GOT3 (cell line): ENCODE measurements around the gene RHOBTB1.
"Not testable (repeated sequence)": the region's sequence is repeated elsewhere in the genome, so short reads cannot be mapped to it uniquely, and the experiment has no call there.

Experiments
- DNase-seq: peaks from one replicate; lab custom pipeline; 2025; ENCODE audit warnings: mixed read lengths; lab: John Stamatoyannopoulos, UW

RHOBTB1 gene

GRCh38 chr10:60868946-60869345, 75.0 kb downstream of the RHOBTB1 start:
- no peak for DNase-seq

GRCh38 chr10:60865198-60865783, 78.7 kb downstream of the RHOBTB1 start:
- no peak for DNase-seq

GRCh38 chr10:60863796-60864195, 80.2 kb downstream of the RHOBTB1 start:
- no peak for DNase-seq

GRCh38 chr10:60862517-60862916, 81.5 kb downstream of the RHOBTB1 start:
- DNase-seq, result no peak

DNA sequence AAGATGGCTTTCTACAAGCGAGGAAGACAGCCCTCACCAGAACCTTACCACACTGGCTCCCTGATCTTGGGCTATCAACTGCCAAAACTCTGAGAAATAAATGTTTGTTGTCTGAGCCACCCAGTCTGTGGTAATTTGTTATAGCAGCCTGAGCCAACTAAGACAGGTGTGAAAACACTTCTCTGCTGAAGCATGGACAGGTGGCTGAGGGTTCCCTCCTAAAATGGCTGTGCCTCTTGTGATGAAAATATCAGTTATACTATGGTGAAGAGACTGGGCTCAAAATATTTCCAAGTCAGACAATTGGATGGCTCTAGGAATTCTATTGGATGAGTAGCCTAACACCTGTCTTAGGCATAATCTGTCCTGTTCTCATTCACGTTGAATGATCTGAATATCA, 87.6 kb downstream of the RHOBTB1 start:
- no peak for DNase-seq

DNA sequence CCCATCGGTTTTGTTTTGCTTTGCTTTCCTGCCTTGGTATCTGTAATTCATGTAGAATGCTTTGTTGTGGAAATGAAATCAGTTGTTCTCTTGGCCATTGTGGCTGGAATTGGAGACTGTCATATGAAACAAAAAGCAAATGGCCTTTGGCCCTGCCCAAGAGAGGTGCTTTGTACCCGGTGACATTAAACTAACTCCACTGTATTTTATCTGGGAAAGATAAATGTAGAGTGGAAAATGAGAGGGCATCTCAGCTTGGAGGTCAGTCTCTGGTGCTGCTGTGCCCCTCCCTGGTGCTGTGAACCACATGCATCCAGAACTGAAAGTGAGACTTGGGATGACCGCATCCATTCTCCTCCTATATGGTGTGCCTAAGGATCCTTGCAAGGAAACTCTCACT, 90.3 kb downstream of the RHOBTB1 start:
- DNase-seq, result no peak

- no peak for DNase-seq
Observed at GRCh38 chr10:60853107-60853506, 90.9 kb downstream of the RHOBTB1 start.

GRCh38 chr10:60849740-60850139, 94.2 kb downstream of the RHOBTB1 start:
- no peak for DNase-seq

DNA sequence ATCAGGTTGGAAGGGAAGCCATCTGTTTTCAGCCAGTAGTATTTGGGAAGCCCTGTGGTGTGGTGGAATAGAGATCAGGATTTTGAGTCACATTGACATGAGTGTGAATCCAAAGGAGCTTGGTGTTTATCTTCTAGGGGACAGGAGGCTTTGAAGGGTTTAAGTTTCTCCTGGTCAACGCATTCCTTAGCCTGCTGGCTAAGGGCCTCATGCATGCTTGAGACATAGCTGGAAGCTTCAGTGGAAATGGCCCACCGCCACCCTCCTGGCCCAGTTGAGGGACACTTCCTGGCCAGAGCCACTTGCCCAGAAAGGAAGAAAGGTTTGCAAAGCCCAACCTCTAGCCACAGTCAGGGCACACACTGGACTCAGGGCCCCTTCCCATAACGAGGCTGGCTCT, 94.8 kb downstream of the RHOBTB1 start:
- DNase-seq, result no peak

DNA sequence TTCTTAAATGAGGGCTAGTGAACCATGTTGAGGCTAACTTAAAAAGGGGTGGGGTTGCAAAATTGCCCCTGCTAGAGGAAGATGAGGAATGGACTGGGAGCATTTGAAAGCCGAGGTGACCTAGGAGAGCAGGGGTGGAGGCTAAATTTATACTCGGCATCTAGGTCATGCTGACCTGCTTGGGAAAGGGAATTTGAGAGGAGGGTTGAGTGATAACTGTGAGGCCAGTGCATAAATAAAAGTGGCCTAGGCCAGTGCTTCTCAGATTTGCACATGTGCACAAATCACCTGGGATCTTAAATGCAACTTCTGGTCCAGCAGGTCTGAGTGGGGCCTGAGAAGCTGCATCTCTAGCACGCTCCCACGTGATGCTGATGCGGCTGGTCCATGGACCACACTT, 95.3 kb downstream of the RHOBTB1 start:
- DNase-seq, result no peak

DNA sequence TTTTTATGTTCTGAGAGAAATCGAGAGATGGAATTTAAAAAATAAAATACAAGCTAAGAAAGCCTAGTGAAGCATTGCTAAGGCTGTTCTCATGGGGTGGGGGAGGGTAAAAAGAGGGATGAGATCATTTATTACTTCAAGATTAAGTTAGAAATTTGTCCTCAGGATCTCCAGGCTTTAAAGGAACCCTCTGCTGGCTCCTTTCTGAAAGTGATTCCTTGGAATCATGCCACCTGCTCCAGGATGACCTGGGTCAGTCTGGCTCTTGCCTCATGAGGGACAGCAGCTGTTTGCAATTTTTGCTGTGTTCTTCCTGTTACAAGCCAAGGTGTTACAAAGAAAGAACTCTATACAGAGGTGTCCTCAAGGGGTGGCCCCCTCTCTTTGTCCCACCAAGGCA, 95.9 kb downstream of the RHOBTB1 start:
- peak; percentile 3 for DNase-seq

GRCh38 chr10:60846173-60846572, 97.8 kb downstream of the RHOBTB1 start:
- DNase-seq, result no peak

DNA sequence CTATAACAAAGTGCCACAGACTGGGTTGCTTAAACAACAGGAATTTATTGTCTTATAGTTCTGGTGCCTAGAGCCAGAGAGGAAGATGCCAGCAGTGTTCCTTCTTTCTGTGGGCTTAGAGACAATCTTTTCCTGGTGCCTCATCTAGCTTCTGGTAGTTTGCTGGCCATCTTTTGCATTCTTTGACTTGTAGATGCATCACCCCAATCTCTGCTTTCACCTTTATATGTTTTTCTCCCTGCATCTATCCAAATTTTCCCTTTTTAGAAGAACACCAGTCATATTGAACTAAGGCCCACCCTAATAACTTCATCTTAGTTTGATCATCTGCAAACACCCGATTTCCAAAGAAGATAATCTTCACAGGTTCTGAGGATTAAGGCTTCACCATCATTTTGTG, 98.9 kb downstream of the RHOBTB1 start:
- no peak for DNase-seq

DNA sequence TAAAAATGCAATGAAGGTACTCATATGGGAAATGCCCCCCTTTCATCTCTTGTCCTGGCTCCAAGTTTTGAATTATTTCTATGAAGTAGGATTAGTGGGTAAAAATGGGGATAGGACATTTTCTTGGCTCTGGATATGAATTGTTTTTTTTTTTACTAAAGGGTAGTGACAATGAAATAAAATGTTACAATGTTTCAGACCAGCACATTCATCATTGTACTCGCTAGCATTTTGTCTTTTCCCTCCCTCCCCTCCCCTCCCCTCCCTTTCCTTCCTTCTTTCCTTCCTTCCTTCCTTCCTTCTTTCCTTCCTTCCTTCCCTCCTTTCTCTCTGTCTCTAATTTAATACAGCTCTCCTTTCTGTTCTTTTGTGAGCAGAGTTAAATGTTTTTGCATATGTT, 101.3 kb downstream of the RHOBTB1 start:
- DNase-seq, result no peak

- not testable (repeated sequence) for DNase-seq
Observed at GRCh38 chr10:60841227-60841626, 102.8 kb downstream of the RHOBTB1 start.

GRCh38 chr10:60835049-60835448, 108.9 kb downstream of the RHOBTB1 start:
- DNase-seq, result no peak

DNA sequence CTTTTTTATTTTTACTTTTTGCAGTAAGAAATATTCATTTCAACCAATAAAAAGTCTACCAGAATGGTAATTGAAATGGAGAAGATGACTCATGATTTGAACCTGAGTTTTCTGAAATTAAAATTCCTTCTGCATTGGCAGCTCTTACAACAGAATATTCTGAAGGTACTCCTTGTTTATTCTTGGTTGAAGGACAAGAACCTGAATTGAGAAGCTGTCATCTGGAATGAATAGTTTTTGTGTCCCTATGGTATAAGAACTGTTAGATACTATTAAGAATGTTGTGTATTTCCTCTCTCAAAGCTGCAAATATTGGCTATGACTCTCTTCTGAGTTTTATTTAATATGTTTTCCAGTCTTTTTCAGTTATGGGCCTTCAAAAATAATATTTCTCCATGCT, 109.6 kb downstream of the RHOBTB1 start:
- no peak for DNase-seq

- not testable (repeated sequence) for DNase-seq
Observed at GRCh38 chr10:60832136-60832535, 111.8 kb downstream of the RHOBTB1 start.

DNA sequence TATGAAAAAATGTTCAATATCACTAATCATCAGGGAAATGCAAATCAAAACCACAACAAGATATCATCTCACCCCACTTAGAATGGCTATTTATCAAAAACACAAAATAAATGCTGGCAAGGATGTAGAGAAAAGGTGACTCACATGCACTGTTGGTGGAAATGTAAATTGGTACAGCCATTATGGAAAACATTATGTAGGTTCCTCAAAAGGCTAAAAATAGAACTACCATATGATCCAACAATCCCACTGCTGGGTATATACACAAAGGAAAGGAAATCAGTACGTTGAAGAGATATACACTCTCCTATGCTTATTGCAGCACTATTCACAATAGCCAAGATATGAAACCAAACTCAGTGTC, 115.5 kb downstream of the RHOBTB1 start:
- DNase-seq, result no peak

DNA sequence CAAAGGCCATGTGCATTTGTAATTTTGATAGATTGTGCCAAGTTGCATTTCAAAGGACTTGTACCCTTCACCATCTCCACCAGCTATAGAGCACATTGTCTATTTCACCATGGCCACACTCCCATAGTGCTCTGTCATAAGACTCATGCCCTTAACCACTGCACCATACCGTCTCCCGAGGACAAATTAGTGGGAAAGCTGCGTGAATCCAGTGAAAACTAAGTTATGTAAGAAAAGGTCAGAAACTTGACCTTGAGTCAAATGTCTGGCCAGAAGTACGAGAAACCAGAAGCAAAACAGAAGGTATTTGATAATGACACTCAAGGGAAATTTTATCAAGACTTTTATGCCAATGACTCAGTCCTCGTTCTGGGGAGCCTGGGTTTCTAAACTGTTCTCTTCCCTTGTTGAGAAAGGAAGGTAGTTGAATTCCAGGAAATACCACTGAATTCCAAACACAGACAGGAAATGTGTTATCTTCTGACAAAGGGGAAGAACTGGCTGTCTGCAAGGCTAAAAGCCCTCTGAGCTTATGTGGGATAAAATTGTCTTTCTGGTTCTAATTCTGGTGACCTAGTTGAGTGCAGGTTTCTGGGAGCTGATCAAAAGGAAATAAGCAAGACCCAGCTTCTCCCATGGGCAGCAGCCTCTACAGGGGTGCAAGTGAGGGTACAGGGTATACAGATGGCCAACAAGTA, 116.0 kb downstream of the RHOBTB1 start:
- no peak for DNase-seq

- DNase-seq, result no peak
Observed at GRCh38 chr10:60825520-60825919, 118.5 kb downstream of the RHOBTB1 start.

DNA sequence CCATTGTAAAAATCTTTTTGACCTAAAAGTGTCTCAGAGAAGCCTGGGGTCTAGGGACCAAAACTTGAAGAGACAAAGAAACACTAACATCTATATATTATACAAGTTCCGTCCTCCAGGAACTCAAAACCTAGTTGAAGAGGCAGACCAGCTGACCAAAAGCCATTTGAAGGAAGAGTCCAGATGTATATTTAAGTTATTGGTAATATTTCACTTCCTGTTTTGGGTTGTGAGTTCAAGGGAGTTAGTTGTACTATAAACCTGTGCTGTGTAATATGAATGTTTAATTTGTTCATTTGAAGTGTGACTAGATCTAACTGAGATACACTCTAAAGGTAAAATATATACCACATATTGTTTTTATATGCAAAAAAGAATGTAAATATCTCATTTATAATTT, 120.7 kb downstream of the RHOBTB1 start:
- no peak for DNase-seq

DNA sequence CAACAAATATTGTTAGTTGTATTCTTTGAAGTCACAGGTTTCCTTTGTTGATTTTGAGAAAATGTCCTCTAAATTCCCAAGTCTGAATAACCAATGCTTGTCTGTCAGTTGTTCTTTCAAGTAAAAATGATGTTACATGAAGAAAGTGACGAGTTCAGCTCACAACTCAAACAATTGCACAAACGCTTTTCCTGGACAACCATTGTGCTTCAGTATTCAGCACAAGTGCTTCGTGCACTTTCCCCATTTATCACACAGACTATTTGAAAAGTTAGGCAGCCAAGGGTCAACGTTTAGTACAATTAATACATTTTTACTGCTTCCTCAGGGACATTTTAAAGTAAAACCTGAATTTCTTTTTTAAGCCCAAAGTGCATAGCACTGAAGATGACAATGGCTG, 121.2 kb downstream of the RHOBTB1 start:
- DNase-seq, result no peak

- DNase-seq, result no peak
Observed at GRCh38 chr10:60821656-60822055, 122.3 kb downstream of the RHOBTB1 start.
